K562 (cell line): Measurements from ENCODE around the gene TBL1X. TPM values are rescaled to one million over a fixed set of nuclear protein-coding genes. Genes with fewer than 3 reads are reported as not detected.

Experiments used
- CHD7 ChIP-seq: fragments of 200-600 bp; sonication (generic); IDR thresholded peaks from one replicate; pipeline ENCODE4 v1.6.1; 2012; ENCODE audit warnings: mild to moderate bottlenecking, low read depth, low read length, inconsistent platforms
- HMG20A ChIP-seq: fragments of 450-650 bp; formaldehyde crosslinking; conservative IDR thresholded peaks from 2 replicates; pipeline ENCODE4 v1.4.0; 2020; ENCODE audit warnings: mild to moderate bottlenecking, mixed read lengths
- SIN3B ChIP-seq: fragments of 450-650 bp; IDR thresholded peaks from 2 replicates; pipeline ENCODE4 v1.6.1; 2017; ENCODE audit warnings: low read depth, mild to moderate bottlenecking, moderate library complexity
- THRB ChIP-seq: fragments of 450-650 bp; formaldehyde crosslinking; conservative IDR thresholded peaks from 2 replicates; pipeline ENCODE4 v1.4.0; 2022; ENCODE audit warnings: mild to moderate bottlenecking, missing genetic modification characterization
- ZFP91 ChIP-seq: sonication (generic); formaldehyde crosslinking; IDR thresholded peaks from 2 replicates; pipeline ENCODE4 v1.8.0; 2022; ENCODE audit warnings: mild to moderate bottlenecking, missing genetic modification reagents
- polyA plus RNA-seq, 8 experiments: library from polyadenylated mRNA; depleted of rRNA in 4 of 8; stranded (reverse) in 5 of 8; unstranded in 3 of 8; fragments of >200 nt; fragmentation: Nextera tagmentation in 2 of 8; fragmentation: Illumina TruSeq in 1 of 8; extraction: Ambion mirVana in 2 of 8; extraction: Trizol in 1 of 8; gene quantifications; 2 replicates each; pipeline versions ENCODE4 v1.2.1 to v1.2.3, GENCODE V29; 2011 to 2014; ENCODE audit warnings: inconsistent platforms in 1 of 8, missing spikeins in 1 of 8
- total RNA-seq, 7 experiments: library from RNA; depleted of rRNA in 6 of 7; stranded (reverse); fragments of >200 nt in 6 of 7; fragmentation: Illumina TruSeq in 2 of 7; extraction: Trizol in 2 of 7; gene quantifications; 2 replicates each; pipeline versions ENCODE4 v1.2.1 to v1.2.3, GENCODE V29; 2011 to 2021; ENCODE audit warnings: low replicate concordance in 1 of 7

Gene TBL1X
- total and polyA plus RNA-seq, 9 of the 15 experiments (the other 6 are each of a cell fraction or from before 2014, with no cell fraction given): 6.0 to 49.6 (median 19.7) TPM

GRCh38 chrX:9510366-9510765, 45.5 kb downstream of the TBL1X start (continued):
- TF ChIP-seq ZFP91: no peak
- TF ChIP-seq CHD7: no peak
- no peak for TF ChIP-seq SIN3B
- no peak for TF ChIP-seq HMG20A (CRISPR knock-in tag)
- no peak for TF ChIP-seq THRB (CRISPR knock-in tag)
